ENCODE results near the gene CACNA1H. TPM values are rescaled to one million over a fixed set of nuclear protein-coding genes. Genes with fewer than 3 reads are reported as not detected.
A peak's percentile ranks its signal among the peaks of the same experiment; 100 is the strongest.

CACNA1H gene
- total RNA-seq, 4 donors from 2014 or later, result 6.8 to 94.5 (median 27.6) TPM

- H3K27ac ChIP-seq, result peak overlapping the region; percentile 38 to 46
- H3K36me3 ChIP-seq, result no peaks in the 10 kb centered on the region
- H3K27me3 ChIP-seq, result no peaks in the 10 kb centered on the region
Measured at GRCh38 chr16:1174477-1175357, 21.8 kb downstream of the CACNA1H start.

GRCh38 chr16:1175566-1176279 lies 22.8 kb downstream of the CACNA1H start:
- no peak overlapping the region for H3K27ac ChIP-seq
- no peaks in the 10 kb centered on the region for H3K36me3 ChIP-seq
- H3K27me3 ChIP-seq, result no peaks in the 10 kb centered on the region
- no peak for DNase-seq
- H3K4me1 ChIP-seq, result peaks cover 2 to 21% of the 10 kb centered on the region in 2 donors
- no peak for TF ChIP-seq POLR2A (IDR thresholded peaks at IDR 0.05)
- H3K9me3 ChIP-seq, result no peaks in the 10 kb centered on the region
- no peak overlapping the region for H3K4me3 ChIP-seq
- intact Hi-C loops (cut with DNase I; ENCODE audit: low total_unique reads), result no loop called here

More at GRCh38 chr16:1174477-1175357, 21.8 kb downstream of the CACNA1H start:
- DNase-seq, result no peak
- Histone ChIP-seq H3K4me1 (peaks cover 7 to 20% of the 10 kb centered on the region in 2 donors), H3K9me3 (no peaks in the 10 kb centered on the region), H3K4me3 (no peak overlapping the region)
- no peak for TF ChIP-seq CTCF (IDR thresholded peaks at IDR 0.05)
- TF ChIP-seq POLR2A (IDR thresholded peaks at IDR 0.05), result no peak
- intact Hi-C loops (cut with DNase I; ENCODE audit: low total_unique reads), result no loop called here

- Histone ChIP-seq H3K4me3 (no peak overlapping the region), H3K27me3 (no peaks in the 10 kb centered on the region), H3K9me3 (no peaks in the 10 kb centered on the region), H3K27ac (no peak overlapping the region), H3K4me1 (peaks cover 0 to 22% of the 10 kb centered on the region in 2 donors), H3K36me3 (no peaks in the 10 kb centered on the region)
- DNase-seq, result no peak
- TF ChIP-seq CTCF (IDR thresholded peaks at IDR 0.05) (no peak), POLR2A (IDR thresholded peaks at IDR 0.05) (no peak)
- intact Hi-C loops (cut with DNase I; ENCODE audit: low total_unique reads), result no loop called here
Measured at GRCh38 chr16:1176280-1176897, 23.5 kb downstream of the CACNA1H start.

GRCh38 chr16:1177053-1177452 lies 24.1 kb downstream of the CACNA1H start:
- Histone ChIP-seq H3K27ac (no peak overlapping the region), H3K9me3 (no peaks in the 10 kb centered on the region), H3K27me3 (no peaks in the 10 kb centered on the region), H3K36me3 (no peaks in the 10 kb centered on the region), H3K4me3 (no peak overlapping the region), H3K4me1 (peaks cover 0 to 26% of the 10 kb centered on the region in 2 donors)
- intact Hi-C loops (cut with DNase I; ENCODE audit: low total_unique reads), result no loop called here
- no peak for DNase-seq
- no peak for TF ChIP-seq POLR2A (IDR thresholded peaks at IDR 0.05)
- no peak for TF ChIP-seq CTCF (IDR thresholded peaks at IDR 0.05)

- Histone ChIP-seq H3K4me1 (peaks cover 0 to 28% of the 10 kb centered on the region in 2 donors), H3K27me3 (no peaks in the 10 kb centered on the region), H3K36me3 (no peaks in the 10 kb centered on the region), H3K27ac (peak overlapping the region in 1 of 2 donors; percentile 7), H3K9me3 (no peaks in the 10 kb centered on the region), H3K4me3 (no peak overlapping the region)
- no peak for DNase-seq
- TF ChIP-seq CTCF (IDR thresholded peaks at IDR 0.05) (no peak), POLR2A (IDR thresholded peaks at IDR 0.05) (no peak)
- intact Hi-C loops (cut with DNase I; ENCODE audit: low total_unique reads), result no loop called here
Measured at GRCh38 chr16:1177750-1178149, 24.8 kb downstream of the CACNA1H start.

All from uterus (tissue), 4 donors.